Choroid plexus epithelial cell (primary cell): ENCODE results near the gene SLC26A6.

ENCODE experiments used
- DNase-seq: peaks from one replicate; pipeline ENCODE4 v3.0.0-alpha.2; 2010; ENCODE audit warnings: low read depth
- H3K4me3 ChIP-seq: 2 replicates; pipeline ENCODE4 v1.5.1; 2011; ENCODE audit warnings: low read depth, mild to moderate bottlenecking, control low read depth, low read length, moderate library complexity
- CTCF ChIP-seq: conservative IDR thresholded peaks from 2 replicates; pipeline ENCODE4 v1.5.1; 2011; ENCODE audit warnings: low read depth, mild to moderate bottlenecking, control low read depth, inconsistent platforms, low read length, moderate library complexity

Gene SLC26A6

GRCh38 chr3:48631516-48632448 lies 3.5 kb downstream of the SLC26A6 start:
- DNase-seq: no peak
- no peak overlapping the region for H3K4me3 ChIP-seq
- TF ChIP-seq CTCF: no peak

GRCh38 chr3:48630833-48631232 lies 4.4 kb downstream of the SLC26A6 start:
- no peak for DNase-seq
- TF ChIP-seq CTCF: no peak
- H3K4me3 ChIP-seq: no peak overlapping the region

GRCh38 chr3:48630407-48630806 lies 4.9 kb downstream of the SLC26A6 start:
- DNase-seq: no peak
- no peak for TF ChIP-seq CTCF
- no peak overlapping the region for H3K4me3 ChIP-seq

- no peak for TF ChIP-seq CTCF
- no peak for DNase-seq
- no peak overlapping the region for H3K4me3 ChIP-seq
Measured at GRCh38 chr3:48629894-48630293, 5.4 kb downstream of the SLC26A6 start.

GRCh38 chr3:48628277-48629017 lies 6.8 kb downstream of the SLC26A6 start:
- TF ChIP-seq CTCF: no peak
- no peak overlapping the region for H3K4me3 ChIP-seq
- no peak for DNase-seq

- no peak for DNase-seq
- no peak for TF ChIP-seq CTCF
Measured at GRCh38 chr3:48625600-48625999, 9.7 kb downstream of the SLC26A6 start.

More at GRCh38 chr3:48625600-48625999, 9.7 kb downstream of the SLC26A6 start:
- no peak overlapping the region for H3K4me3 ChIP-seq
